Measurements from ENCODE around the gene BCKDHA. TPM values are rescaled to one million over a fixed set of nuclear protein-coding genes. Genes with fewer than 3 reads are reported as not detected.
"Not testable (repeated sequence)": the region's sequence is repeated elsewhere in the genome, so short reads cannot be mapped to it uniquely, and the experiment has no call there.

The BCKDHA gene
- total RNA-seq, 2 donors from 2014 or later, result 24.0 to 31.4 TPM

GRCh38 chr19:41363753-41364523, 33.7 kb upstream of the BCKDHA start, which contains the start of gene B9D2:
B9D2 (minus strand) TSS chr19:41364149; CDS start chr19:41363519, 630 bp downstream.
- ATAC-seq (peak; percentile 97 to 98), DNase-seq (peak; percentile 99)
- intact Hi-C loops (cut with DNase I), result no loop called here

GRCh38 chr19:41364524-41365391, 32.9 kb upstream of the BCKDHA start:
- ATAC-seq, result no peak
- intact Hi-C loops (cut with DNase I), result no loop called here
- DNase-seq, result no peak

GRCh38 chr19:41366089-41366488, 31.5 kb upstream of the BCKDHA start:
- intact Hi-C loops (cut with DNase I), result no loop called here
- ATAC-seq (no peak), DNase-seq (no peak)

GRCh38 chr19:41367848-41368301, 29.7 kb upstream of the BCKDHA start:
- intact Hi-C loops (cut with DNase I), result no loop called here
- DNase-seq, result no peak
- no peak for ATAC-seq

- DNase-seq (no peak), ATAC-seq (no peak)
- intact Hi-C loops (cut with DNase I), result no loop called here
These were observed 27.8 kb upstream of the BCKDHA start for GRCh38 chr19:41369769-41370168.

GRCh38 chr19:41371119-41371518, 26.5 kb upstream of the BCKDHA start:
- ATAC-seq; DNase-seq; intact Hi-C loops (cut with DNase I): not testable (repeated sequence)

GRCh38 chr19:41371541-41371940, 26.1 kb upstream of the BCKDHA start:
- intact Hi-C loops (cut with DNase I), result no loop called here
- ATAC-seq (no peak), DNase-seq (no peak)

- intact Hi-C loops (cut with DNase I), result no loop called here
- DNase-seq, result no peak
- no peak for ATAC-seq
These were observed 25.1 kb upstream of the BCKDHA start for GRCh38 chr19:41372501-41372900.

- ATAC-seq (peak; percentile 78 to 80), DNase-seq (peak; percentile 86)
- intact Hi-C loops (cut with DNase I), result no loop called here
These were observed 23.6 kb upstream of the BCKDHA start for GRCh38 chr19:41373993-41374392.

GRCh38 chr19:41376241-41376997, 21.2 kb upstream of the BCKDHA start, which contains the start of gene TMEM91:
TMEM91 (plus strand) TSS chr19:41376533; CDS start chr19:41378310, 1,777 bp downstream.
- intact Hi-C loops (cut with DNase I), result no loop called here

GRCh38 chr19:41376998-41377365, 20.6 kb upstream of the BCKDHA start:
- ATAC-seq (peak in 1 of 2 donors; percentile 10), DNase-seq (no peak)
- intact Hi-C loops (cut with DNase I), result no loop called here

More at GRCh38 chr19:41376241-41376997, 21.2 kb upstream of the BCKDHA start, which contains the start of gene TMEM91:
- peak; percentile 54 for ATAC-seq
- peak; percentile 53 for DNase-seq

- no peak for DNase-seq
- ATAC-seq, result no peak
- intact Hi-C loops (cut with DNase I), result no loop called here
These were observed 19.5 kb upstream of the BCKDHA start for GRCh38 chr19:41377977-41378709.

- ATAC-seq; intact Hi-C loops (cut with DNase I); DNase-seq: not testable (repeated sequence)
These were observed 16.1 kb upstream of the BCKDHA start for GRCh38 chr19:41381536-41381935.

GRCh38 chr19:41384351-41384750, 13.3 kb upstream of the BCKDHA start:
- no peak for DNase-seq
- intact Hi-C loops (cut with DNase I), result no loop called here
- no peak for ATAC-seq

GRCh38 chr19:41386442-41386841, 11.2 kb upstream of the BCKDHA start:
- peak; percentile 64 to 76 for ATAC-seq
- DNase-seq, result peak; percentile 42
- intact Hi-C loops (cut with DNase I), result no loop called here

- DNase-seq, result no peak
- intact Hi-C loops (cut with DNase I), result no loop called here
- ATAC-seq, result no peak
These were observed 6.0 kb upstream of the BCKDHA start for GRCh38 chr19:41391618-41392017.

- ATAC-seq (no peak), DNase-seq (no peak)
- intact Hi-C loops (cut with DNase I), result no loop called here
These were observed 4.8 kb upstream of the BCKDHA start for GRCh38 chr19:41392775-41393174.

GRCh38 chr19:41395355-41395754, 2.3 kb upstream of the BCKDHA start:
- intact Hi-C loops (cut with DNase I), result loop anchor here in 1 of 2 donors (5.0 kb wide), 1 partner anchor 42 kb away; the partner anchor contains the start of gene DMAC2
- no peak for ATAC-seq

More at GRCh38 chr19:41395355-41395754, 2.3 kb upstream of the BCKDHA start:
- DNase-seq, result no peak

All from left cardiac atrium (tissue), 4 donors.